ENCODE measurements around the gene PARP16. TPM values are rescaled to one million over a fixed set of nuclear protein-coding genes. Genes with fewer than 3 reads are reported as not detected.

Gene PARP16
- total RNA-seq, 1 experiment from 2014 or later, result 4.7 TPM

DNA sequence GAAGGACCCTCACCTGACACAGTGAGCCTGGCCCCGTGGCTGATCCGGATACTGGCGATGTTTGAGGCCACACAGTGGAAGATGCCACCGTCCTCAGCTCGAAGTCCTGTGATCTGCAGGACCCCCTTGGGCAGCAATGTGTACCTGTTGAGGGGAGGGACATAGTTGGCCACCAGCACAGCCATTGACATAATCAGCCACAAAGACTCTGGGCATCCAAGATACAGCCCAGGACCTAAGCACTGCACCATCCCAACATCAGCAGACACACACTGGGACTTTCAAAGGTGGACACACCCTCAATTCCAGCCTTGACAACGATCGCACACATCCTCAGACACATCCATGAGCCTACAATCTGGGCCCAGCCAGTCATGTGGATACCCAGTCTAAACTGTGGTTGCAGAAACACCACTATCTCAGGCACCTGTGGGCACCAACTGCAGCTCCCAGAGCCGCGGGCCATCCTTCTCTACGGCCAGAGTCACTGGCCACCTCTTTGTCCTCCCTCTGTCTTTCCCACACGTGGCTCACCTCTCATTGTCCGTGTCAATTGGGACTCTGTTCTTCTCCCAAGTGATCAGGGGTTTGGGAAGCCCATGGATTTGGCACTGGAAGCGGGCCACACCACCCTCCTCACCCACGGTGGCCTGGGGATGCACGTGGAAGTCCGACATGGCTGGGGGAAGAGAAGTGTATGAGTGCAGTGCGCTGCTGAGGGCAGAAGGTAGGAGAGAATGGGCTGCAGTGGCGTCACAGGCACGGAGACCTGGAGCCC is 48.8 kb upstream of the PARP16 start:
- H3K9me3 Mint-ChIP-seq, result no peaks in the 10 kb centered on the region
- no peaks in the 10 kb centered on the region for H3K27me3 Mint-ChIP-seq (ENCODE audit: low read depth)
- TF ChIP-seq AFF4 (CRISPR knock-in tag; IDR thresholded peaks at IDR 0.05; ENCODE audit: borderline replicate concordance) (no peak), TCF7 (CRISPR knock-in tag; IDR thresholded peaks at IDR 0.05; ENCODE audit: low read depth) (no peak), E2F1 (CRISPR knock-in tag; IDR thresholded peaks at IDR 0.05) (no peak), FOXJ3 (CRISPR knock-in tag; IDR thresholded peaks at IDR 0.05; ENCODE audit: borderline replicate concordance) (no peak), KAT7 (CRISPR knock-in tag; IDR thresholded peaks at IDR 0.05; ENCODE audit: borderline replicate concordance) (no peak), FOXP1 (CRISPR knock-in tag; IDR thresholded peaks at IDR 0.05; ENCODE audit: borderline replicate concordance) (no peak)
- TF ChIP-seq, protein P1, sequence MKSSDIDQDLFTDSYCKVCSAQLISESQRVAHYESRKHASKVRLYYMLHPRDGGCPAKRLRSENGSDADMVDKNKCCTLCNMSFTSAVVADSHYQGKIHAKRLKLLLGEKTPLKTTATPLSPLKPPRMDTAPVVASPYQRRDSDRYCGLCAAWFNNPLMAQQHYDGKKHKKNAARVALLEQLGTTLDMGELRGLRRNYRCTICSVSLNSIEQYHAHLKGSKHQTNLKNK (CRISPR knock-in tag; IDR thresholded peaks at IDR 0.05), result no peak
- POLR2A ChIA-PET, result interaction anchor here (1.0 kb wide), 1 partner anchor 14 kb away, joined by 3 read pairs; no protein-coding TSS in a partner anchor
- 0 out of 2 replicates have a peak overlapping the region, but pooled peaks have one; percentile 27 for H3K27ac Mint-ChIP-seq
- peaks cover 7% of the 10 kb centered on the region; the same call in 1 of the 2 replicates for H3K36me3 Mint-ChIP-seq
- peaks cover 70% of the 10 kb centered on the region for H3K4me1 Mint-ChIP-seq
- ATAC-seq (no peak), DNase-seq (ENCODE audit: low spot score) (no peak)
- CTCF ChIA-PET, result interaction anchor here (0.6 to 9.4 kb wide), 17 partner anchors 8 to 255 kb away, joined by 3 to 64 read pairs (median 4); partner anchors contain the start of gene IGDCC4
- H3K4me3 Mint-ChIP-seq, result no peak overlapping the region

DNA sequence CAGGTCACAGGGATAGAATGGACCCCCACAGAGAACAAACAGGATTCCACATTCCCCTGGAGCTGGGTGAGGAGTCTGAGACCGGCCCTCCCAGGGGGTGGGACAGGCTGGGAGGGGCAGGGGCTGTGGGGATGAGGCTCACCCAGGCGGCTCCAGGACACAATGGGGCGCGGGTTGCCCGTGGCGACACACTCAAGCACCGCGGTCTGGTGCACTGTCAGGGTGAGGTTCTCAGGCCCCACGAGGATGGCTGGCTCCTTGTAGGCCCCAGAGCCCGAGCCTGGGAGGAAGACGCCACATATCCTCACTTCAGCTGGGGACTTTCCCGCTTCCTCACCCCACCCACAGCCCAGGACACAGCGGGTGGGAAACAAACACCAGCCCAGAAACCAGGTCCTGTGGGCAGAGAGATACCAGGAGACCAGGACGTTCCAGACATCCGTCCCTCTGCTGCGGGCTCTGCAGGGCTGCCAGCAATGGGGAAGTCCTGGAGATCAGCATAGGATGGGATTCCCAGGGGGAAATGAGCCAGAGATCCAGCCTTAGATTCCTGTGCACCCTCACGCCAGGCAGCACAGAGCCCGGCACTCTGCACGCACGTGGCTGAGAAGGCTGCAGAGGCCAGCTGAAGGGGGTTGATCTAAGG is 48.0 kb upstream of the PARP16 start:
- ChIA-PET CTCF (interaction anchor here (9.4 kb wide), 1 partner anchor 50 kb away, joined by 64 read pairs; no protein-coding TSS in a partner anchor), POLR2A (interaction anchor here (0.5 kb wide), 1 partner anchor 190 kb away, joined by 4 read pairs; no protein-coding TSS in a partner anchor)
- no peaks in the 10 kb centered on the region for H3K27me3 Mint-ChIP-seq (ENCODE audit: low read depth)
- no peaks in the 10 kb centered on the region for H3K9me3 Mint-ChIP-seq
- H3K4me3 Mint-ChIP-seq, result no peak overlapping the region
- peaks cover 13% of the 10 kb centered on the region for H3K36me3 Mint-ChIP-seq
- H3K4me1 Mint-ChIP-seq, result peaks cover 63% of the 10 kb centered on the region
- DNase-seq (ENCODE audit: low spot score) (no peak), ATAC-seq (peak; percentile 22)
- H3K27ac Mint-ChIP-seq, result 0 out of 2 replicates have a peak overlapping the region, but pooled peaks have one; percentile 27
- TF ChIP-seq, protein P2, sequence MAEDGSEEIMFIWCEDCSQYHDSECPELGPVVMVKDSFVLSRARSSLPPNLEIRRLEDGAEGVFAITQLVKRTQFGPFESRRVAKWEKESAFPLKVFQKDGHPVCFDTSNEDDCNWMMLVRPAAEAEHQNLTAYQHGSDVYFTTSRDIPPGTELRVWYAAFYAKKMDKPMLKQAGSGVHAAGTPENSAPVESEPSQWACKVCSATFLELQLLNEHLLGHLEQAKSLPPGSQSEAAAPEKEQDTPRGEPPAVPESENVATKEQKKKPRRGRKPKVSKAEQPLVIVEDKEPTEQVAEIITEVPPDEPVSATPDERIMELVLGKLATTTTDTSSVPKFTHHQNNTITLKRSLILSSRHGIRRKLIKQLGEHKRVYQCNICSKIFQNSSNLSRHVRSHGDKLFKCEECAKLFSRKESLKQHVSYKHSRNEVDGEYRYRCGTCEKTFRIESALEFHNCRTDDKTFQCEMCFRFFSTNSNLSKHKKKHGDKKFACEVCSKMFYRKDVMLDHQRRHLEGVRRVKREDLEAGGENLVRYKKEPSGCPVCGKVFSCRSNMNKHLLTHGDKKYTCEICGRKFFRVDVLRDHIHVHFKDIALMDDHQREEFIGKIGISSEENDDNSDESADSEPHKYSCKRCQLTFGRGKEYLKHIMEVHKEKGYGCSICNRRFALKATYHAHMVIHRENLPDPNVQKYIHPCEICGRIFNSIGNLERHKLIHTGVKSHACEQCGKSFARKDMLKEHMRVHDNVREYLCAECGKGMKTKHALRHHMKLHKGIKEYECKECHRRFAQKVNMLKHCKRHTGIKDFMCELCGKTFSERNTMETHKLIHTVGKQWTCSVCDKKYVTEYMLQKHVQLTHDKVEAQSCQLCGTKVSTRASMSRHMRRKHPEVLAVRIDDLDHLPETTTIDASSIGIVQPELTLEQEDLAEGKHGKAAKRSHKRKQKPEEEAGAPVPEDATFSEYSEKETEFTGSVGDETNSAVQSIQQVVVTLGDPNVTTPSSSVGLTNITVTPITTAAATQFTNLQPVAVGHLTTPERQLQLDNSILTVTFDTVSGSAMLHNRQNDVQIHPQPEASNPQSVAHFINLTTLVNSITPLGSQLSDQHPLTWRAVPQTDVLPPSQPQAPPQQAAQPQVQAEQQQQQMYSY (CRISPR knock-in tag; IDR thresholded peaks at IDR 0.05), result peak; percentile 87
- TF ChIP-seq ZNF416 (CRISPR knock-in tag; IDR thresholded peaks at IDR 0.05) (no peak), ZNF423 (CRISPR knock-in tag; IDR thresholded peaks at IDR 0.05) (peak; percentile 62; the same call in 1 of the 2 replicates), FOXJ3 (CRISPR knock-in tag; IDR thresholded peaks at IDR 0.05; ENCODE audit: borderline replicate concordance) (no peak)
